GM19193 (cell line): ENCODE measurements around the gene TBL1XR1.

Source experiments
- POLR2A ChIP-seq: IDR thresholded peaks from 4 replicates; pipeline ENCODE4 v1.6.1; 2011; ENCODE audit not compliant: insufficient read depth, insufficient read length; ENCODE audit errors: extremely low read depth

The TBL1XR1 gene

DNA sequence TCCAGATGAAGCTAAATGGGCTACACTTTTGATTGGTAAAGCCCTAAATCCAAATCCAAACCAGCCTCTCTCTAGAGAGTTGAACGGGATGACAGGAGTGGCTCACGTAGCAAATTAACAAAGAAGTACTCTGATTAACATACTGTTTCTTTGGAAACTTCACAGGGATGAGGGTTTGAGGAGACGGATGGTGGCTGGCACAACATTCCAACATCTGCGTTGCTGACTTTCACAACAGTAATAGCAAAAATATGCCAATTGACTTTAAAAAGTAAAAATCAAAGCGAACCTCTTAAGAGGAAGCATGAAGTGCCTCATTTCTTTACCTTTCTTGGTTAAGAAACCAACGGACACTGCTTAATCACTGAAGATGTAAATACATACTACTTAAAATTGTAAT, 181.4 kb downstream of the TBL1XR1 start:
- no peak for TF ChIP-seq POLR2A

DNA sequence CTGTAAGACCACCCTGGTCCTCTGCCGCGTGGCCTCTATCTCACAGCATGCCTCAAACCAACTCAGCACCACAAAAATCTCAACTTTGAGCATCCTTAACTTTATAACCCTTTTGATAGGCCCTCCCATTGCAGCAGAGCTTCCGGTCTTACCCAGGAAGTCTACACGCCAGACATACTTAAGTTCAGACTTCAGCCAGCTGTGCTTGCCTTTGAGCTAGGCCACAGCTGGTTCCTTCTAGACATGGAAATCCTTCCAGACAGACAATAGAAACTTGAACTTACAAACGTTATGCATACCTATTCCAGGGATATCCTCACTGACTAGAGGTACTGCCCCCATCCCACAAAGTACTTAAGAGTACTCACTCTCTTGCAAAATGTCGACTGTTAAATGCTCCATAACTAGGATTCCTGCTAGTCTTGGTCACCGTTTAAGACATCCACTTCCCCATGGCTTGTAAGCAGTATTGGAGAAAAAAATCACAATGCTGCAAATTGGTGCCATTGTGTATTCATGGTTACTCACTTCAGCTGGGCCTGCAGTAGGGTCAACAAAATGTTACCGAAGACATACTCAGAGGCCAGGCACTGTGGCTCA, 183.5 kb downstream of the TBL1XR1 start:
- no peak for TF ChIP-seq POLR2A

DNA sequence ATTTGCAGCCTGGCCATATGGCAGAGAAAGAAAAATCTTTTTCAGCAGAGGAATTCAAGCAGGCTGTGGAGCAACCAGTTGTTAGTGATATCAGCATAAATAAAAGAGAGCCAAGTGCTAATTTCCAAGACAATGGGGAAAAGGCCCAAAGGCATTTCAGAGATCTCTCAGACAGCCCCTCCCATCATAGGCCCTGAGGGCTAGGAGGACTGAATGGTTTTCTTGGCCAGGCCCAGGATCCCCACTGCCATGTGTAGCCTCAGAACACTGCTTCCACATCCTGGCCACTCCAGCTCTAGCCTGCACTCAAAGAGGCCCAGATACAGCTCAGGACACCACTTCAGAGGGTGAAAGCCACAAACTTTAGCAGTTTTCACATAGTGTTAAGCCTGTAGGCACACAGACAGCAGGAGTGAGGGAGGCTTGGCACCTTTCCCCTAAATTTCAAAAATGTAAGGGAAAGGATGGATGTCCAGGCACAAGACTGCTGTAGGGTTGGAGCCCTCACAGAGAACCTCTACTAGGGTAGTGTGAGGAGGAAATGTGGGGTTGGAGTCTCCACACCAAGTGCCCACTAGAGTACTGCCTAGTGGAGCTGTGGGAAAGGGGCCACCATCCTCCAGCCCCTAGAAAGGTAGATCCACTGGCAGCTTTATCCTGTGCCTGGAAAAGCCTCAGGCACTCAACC, 191.4 kb downstream of the TBL1XR1 start:
- TF ChIP-seq POLR2A = no peak

DNA sequence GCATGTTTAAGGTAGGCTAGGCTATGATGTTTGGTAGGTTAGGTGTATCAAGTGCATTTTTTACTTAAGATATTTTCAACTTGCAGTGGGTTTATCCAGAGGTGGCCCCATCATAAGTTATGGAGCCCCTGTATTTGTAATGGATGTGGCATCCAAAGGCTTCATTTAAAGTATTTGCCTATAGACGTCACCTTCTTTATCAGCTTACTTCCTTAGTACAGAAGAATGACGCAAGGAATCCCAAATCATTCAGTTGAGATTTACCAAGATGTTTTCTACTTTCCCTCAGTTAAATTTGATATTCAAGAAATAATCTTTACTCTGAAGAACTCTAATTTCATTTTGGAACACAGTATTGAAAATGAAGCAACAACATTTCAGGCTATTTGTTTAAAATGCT, 201.3 kb downstream of the TBL1XR1 start:
- no peak for TF ChIP-seq POLR2A

DNA sequence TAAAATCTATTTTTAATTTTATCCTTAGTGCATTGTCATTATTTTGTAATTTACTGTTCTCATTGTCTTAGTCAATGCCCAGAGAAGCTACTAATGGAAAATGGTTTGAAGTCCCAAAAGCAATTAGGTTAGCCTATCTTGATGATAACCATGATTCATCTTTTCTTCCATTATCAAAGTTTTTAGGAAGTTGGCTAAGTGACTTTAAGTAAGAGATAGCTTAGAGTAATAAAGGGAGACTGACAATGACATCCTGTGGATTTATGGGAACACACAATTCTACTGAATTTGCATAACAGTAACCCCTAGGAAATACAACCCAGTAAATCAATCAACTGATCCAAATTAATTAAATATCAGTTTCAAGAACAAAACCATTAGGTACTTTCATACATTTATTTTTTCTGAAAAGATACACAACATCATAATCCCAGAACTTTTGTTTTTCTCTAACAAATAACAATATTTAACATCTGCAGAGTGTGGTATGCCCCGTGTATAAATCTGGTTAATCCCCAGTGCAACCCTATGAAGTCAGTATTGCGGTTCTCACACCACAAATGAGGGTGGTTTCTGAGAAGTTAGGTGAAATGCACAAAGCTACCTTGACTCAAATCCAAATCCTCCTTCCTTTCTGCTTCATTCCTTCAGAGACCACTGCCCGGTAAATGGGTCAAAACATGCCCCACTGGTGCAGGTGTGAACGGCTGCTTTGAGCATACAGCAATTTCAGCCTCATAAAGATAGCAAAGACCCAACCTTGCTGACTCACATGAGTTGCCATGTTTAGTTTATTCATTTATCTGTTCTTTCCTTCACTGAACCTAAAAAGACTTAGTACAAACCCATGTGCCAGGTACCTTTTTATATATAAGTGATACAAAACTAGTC, 202.1 kb downstream of the TBL1XR1 start:
- no peak for TF ChIP-seq POLR2A

DNA sequence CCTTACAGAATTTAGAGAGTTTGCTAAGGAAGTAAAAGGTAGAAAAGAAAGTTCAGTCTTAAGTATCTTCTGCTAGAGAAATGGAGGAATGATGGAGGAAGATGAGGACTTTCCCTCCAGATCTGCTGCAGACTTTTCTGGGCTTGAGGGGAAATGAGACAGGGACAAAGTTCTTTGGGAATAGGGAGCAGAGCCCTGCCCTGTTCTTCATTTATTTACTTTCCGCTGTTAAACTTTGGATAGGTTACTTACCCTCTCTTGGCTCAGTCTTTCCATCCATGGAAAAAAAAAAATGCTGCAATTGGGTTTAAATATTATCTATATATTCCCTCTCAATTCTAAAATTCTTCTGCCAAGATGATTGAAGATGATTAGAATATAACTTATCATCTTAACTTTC, 202.9 kb downstream of the TBL1XR1 start:
- no peak for TF ChIP-seq POLR2A

DNA sequence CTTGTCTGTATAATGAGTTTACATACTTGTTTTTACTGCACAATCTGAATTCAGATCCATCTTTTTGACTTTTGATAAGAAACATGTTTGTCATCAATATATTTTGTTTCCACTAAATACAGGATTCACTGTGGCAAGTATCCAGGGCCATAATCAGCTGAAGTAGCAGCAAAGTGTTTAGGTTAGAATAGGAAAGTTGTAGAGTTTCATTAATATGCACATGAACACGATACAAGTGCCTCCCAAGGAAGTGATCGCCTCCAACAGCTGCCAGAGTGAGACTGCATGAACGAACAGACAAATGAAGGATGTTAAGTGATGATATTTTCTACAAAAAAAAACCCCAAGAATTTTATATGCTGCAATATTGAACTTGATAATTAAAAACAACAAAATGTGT, 204.3 kb downstream of the TBL1XR1 start:
- TF ChIP-seq POLR2A = no peak

DNA sequence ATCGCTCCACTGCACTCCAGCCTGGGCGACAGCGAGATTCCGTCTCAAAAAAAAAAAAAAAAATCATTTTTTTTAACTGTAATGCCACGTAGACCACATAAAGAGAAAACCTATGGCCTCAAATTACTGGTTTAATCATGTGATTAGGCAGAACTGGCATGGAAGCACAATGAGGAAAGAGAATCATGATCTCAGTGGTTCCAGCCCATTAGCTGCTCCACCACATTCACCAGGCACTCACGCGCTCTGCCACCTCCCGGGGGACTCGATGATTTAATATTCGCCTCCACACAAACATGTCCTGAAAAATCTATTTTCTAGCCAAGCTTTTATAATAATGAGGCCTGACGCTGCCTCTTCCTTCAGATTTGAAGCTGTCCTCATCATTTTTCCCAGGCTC, 204.7 kb downstream of the TBL1XR1 start:
- no peak for TF ChIP-seq POLR2A

DNA sequence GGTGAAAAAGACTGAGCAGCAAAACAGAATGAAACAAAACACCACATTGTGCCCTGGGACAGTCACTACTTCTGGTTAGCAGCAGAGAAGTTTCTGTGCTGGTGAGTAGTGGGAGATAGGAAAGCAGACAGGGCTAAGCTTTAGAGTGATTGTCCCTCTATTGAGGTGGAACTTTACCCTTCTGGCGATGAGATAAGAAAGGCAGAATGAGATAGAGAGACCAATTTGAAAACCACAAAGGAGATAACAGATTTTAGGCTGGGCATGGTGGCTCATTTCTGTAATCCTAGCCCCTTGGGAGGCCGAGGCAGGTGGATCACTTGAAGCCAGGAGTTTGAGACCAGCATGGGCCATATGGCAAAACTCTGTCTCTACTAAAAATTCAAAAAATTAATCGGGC, 208.5 kb downstream of the TBL1XR1 start:
- TF ChIP-seq POLR2A = no peak

DNA sequence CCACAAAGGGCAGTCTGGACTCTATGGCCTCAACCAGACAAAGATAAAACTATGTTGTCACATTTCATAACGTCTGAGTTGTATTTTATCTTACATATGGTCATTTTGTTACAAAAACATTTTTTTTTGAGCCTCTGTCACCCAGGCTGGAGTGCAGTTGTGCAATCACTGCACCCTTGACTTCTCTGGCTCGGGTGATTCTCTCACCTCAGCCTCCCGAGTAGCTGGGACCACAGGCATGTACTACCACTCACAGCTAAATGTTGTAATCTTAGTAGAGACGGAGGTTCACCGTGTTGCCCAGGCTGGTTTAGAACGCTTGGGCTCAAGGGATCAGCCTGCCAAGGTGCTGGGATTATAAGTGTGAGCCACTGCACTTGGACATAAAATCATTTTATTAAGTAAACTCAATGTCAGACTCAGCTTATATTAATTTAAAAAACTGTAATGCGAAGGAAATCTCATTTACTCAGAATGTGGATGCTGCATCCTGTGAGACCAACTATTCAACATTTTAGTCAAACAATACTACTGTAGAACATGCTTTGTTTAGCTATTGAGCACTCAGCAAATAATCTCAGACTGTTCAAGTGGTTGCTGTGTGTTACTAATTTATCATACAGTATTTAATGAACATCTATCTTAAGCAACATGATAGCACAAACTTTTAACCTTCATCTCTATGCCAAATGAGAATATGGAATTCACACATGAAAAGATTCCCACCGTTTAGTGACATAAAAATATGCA, 209.2 kb downstream of the TBL1XR1 start:
- no peak for TF ChIP-seq POLR2A

DNA sequence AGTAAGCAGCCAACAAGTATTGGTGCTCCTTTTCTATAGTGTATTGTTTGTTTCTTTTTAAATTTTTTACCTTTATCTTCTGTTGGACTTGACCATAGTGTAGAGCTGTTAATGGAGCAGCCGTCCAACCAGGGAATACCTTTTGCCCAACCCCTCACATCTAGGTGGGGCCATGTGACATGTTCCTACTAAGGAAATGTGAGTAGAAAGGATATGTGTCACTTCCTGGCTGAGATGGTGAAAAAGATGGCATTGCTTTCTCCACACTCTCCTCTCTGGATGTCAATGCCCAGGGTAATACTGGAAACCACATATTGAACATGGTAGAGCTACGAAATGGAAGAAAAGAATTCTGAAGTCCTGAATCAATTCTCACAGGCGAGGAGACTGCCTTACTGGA, 218.8 kb downstream of the TBL1XR1 start:
- no peak for TF ChIP-seq POLR2A

DNA sequence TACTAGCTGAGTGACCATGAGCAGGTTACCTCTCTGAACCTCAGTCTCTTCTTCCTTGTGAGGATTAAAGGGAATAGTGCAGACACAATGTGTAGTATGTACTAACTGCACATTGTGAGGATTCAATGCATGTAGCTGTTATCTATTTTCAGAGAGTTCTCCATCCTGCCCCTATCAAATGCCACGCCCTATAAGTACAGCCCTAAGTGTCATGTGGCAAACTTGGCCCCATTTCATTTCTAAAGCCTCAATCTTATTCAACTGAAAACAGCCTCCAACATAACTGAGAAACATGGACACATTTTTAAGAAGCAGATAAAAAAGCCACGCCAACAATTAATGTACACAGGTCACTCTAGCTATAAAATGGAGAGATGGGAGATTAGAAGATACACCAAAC, 220.0 kb downstream of the TBL1XR1 start:
- no peak for TF ChIP-seq POLR2A

DNA sequence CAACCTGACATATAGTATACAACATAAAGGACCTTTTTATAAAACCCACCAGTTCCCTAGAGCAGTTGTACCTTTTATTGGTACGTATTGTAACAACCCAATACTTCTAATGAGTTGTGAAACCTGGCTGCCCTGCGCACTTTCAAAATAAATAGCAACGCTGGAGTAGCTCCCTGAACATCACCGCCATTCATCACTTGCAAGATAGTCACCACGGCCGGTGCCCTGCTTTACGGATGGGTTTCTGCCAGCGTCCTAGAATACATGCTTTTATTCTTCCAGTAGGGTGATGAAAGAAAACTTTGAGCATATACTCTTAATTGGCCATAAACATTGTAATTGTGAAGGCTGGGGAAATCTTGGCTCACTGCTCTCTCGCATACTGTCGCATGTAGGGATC, 220.7 kb downstream of the TBL1XR1 start:
- TF ChIP-seq POLR2A = no peak

DNA sequence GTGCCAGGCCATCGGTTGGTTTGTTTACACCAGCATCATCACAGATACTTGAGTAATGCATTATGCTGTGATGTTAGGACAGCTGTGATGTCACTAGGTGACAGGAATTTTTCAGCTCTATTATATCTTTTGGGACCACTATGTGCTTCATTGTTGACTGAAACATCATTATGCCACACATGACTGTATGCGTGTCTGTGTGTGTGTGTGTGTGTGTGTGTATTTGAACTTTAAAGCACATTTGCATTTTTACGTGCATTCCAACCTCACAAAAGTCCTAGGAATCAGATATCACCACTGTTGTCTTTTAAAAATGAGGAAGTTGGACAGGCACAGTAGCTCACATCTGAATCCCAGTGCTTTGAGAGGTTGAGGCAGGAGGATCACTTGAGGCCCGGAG, 223.0 kb downstream of the TBL1XR1 start:
- TF ChIP-seq POLR2A = no peak

DNA sequence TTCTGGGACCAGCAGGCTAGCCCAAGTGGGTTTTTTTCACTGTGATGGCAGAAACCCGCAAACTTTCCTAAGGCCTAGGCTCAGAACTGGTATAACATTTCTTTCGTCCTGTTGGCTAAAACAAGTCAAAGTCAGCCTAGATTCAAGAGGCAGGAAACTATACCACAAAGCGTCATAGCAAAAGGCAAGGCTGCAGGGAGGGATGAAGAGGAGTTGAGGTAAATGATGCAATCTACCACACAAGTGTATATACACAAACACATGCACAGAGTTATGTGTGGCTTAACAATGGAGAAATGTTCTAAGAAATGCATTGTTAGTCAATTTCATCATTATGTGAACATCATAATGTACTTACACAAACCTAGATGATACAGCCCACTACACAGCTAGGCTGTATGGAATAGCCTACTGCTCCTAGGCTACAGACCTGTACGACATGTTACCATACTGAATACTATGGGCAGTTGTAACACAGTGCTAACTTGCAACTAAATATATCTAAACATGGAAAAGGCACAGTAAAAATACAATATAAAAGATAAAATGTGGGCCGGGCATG, 225.6 kb downstream of the TBL1XR1 start:
- no peak for TF ChIP-seq POLR2A

DNA sequence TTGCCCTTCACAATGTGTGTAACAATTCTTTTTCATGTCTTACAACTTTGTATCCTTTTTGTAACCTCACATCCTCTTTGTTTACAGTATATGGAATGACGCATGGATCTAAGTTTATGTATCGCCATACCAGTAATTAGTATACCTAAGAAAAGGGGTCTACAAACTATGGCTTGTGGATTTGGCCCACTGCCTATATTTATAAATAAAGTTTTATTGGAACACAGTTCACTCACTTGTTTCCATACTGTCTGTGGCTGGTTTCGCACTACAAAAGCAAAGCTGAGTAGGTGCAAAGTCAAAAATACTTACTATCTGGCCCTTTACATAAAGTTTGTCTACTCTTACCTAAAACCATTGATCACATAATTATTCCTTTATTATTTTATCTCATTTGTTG, 226.5 kb downstream of the TBL1XR1 start:
- TF ChIP-seq POLR2A = no peak

DNA sequence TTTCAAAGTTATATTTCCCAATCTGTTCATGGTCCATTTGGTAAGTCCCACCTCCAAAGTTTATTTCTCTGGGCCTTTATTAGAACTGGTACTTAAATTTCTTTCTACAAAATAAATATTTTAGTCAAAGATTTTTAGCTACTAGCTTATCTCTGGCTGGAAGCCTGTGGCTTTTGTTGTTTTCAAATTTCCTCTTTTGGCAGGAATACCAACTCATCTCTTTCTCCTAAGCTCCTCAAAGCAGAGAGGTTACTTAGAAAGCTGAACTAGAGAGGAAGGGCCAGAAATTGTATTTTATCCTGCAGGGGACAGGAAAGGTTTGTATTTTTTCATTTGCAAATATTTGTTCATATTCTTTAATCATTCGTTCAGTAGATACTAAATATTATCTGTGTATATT, 227.8 kb downstream of the TBL1XR1 start:
- TF ChIP-seq POLR2A = no peak
